ENCODE measurements around the gene AKT1. TPM values are rescaled to one million over a fixed set of nuclear protein-coding genes. Genes with fewer than 3 reads are reported as not detected.

AKT1 gene
- total and polyA plus RNA-seq, 5 experiments from 2014 or later: 8.9 to 95.7 (median 33.4) TPM

DNA sequence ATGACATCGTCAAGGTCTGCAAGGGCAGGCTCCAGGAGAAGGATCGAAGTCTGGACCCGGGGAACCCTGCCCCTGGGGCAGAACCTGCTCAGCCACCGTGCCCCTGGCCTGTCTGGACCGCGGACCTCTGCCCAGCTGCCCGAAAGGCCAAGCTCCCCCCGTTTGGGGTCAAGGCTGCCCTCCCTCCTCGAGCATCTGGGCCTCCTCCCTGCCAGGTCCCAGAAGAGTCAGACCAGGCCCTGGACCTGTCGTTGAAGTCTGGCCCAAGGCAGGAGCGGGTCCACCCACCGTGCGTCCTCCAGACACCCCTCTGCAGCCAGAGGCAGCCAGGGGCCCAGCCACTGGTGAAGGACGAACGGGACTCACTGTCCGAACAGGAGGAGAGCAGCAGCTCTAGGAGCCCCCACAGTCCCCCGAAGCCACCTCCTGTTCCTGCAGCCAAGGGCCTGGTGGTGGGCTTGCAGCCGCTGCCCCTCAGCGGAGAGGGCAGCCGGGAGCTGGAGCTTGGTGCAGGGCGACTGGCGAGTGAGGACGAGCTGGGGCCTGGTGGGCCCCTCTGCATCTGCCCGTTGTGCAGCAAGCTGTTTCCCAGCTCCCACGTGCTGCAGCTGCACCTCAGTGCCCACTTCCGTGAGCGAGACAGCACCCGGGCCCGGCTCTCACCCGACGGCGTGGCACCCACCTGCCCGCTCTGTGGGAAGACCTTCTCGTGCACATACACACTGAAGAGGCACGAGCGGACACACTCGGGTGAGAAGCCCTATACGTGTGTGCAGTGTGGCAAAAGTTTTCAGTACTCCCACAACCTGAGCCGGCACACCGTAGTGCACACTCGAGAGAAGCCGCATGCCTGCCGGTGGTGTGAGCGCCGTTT, 6.2 kb upstream of the AKT1 start:
- no peak for DNase-seq
- no peaks in the 10 kb centered on the region for H3K9me3 Mint-ChIP-seq
- no peaks in the 10 kb centered on the region for H3K36me3 Mint-ChIP-seq
- no peak for ATAC-seq
- peak overlapping the region; percentile 58 to 90 (median 70) for H3K27ac Mint-ChIP-seq
- H3K27me3 Mint-ChIP-seq: no peaks in the 10 kb centered on the region
- H3K4me1 Mint-ChIP-seq: peaks cover 13 to 49% (median 38%) of the 10 kb centered on the region in 4 donors
- H3K4me3 Mint-ChIP-seq: peak overlapping the region; percentile 82 to 92 (median 88)
- POLR2A ChIA-PET: interaction anchor here (0.7 to 2.2 kb wide), 10 partner anchors 9 to 259 kb away, joined by 3 to 14 read pairs (median 6); partner anchors contain the start of gene SIVA1

DNA sequence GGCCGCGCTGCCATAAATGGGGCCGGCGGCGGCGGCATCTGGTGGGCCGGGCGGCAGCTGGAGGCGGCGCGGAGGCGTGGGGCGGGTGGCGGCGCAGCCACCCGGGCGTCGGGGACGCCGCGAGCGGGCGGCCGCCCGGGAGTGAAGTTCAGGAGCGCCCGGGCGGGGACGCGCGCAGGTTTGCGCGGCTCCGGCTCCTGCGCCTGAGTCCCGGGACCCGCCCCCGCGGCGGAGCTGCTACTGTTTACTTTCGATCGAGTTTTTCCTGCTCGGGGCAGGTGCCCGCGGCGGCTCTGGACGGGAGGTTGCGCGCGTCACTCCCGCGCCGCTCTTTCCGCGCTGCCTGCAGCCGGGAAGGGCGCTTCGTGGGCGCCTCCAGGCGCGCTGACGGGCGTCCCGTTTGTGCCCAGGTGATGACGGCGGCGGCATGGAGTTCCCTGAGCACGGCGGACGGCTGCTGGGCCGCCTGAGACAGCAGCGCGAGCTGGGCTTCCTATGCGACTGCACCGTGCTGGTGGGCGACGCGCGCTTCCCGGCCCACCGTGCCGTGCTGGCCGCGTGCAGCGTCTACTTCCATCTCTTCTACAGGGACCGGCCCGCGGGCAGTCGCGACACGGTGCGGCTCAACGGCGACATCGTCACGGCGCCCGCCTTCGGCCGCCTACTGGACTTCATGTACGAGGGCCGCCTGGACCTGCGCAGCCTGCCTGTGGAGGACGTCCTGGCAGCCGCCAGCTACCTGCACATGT, 5.4 kb upstream of the AKT1 start, which contains the start of gene ZBTB42:
ZBTB42 (plus strand) TSS at position 331 of the 749 bp plus-strand sequence; CDS start at position 428, 97 bp downstream.
- Mint-ChIP-seq H3K9me3 (no peaks in the 10 kb centered on the region), H3K4me1 (peaks cover 10 to 49% (median 43%) of the 10 kb centered on the region in 4 donors), H3K27ac (peak within 1 kb of the TSS; percentile 75 to 95 (median 89)), H3K4me3 (peak within 1 kb of the TSS; percentile 82 to 92 (median 88)), H3K36me3 (no peaks in the 10 kb centered on the region), H3K27me3 (no peaks in the 10 kb centered on the region)
- POLR2A ChIA-PET: interaction anchor here (0.6 to 2.2 kb wide), 15 partner anchors 10 to 513 kb away, joined by 3 to 14 read pairs (median 5); partner anchors contain the start of genes PACS2 and SIVA1
- peak in 8 of 10 donors; percentile 52 to 84 (median 65) for DNase-seq
- ATAC-seq: peak; percentile 53 to 61

DNA sequence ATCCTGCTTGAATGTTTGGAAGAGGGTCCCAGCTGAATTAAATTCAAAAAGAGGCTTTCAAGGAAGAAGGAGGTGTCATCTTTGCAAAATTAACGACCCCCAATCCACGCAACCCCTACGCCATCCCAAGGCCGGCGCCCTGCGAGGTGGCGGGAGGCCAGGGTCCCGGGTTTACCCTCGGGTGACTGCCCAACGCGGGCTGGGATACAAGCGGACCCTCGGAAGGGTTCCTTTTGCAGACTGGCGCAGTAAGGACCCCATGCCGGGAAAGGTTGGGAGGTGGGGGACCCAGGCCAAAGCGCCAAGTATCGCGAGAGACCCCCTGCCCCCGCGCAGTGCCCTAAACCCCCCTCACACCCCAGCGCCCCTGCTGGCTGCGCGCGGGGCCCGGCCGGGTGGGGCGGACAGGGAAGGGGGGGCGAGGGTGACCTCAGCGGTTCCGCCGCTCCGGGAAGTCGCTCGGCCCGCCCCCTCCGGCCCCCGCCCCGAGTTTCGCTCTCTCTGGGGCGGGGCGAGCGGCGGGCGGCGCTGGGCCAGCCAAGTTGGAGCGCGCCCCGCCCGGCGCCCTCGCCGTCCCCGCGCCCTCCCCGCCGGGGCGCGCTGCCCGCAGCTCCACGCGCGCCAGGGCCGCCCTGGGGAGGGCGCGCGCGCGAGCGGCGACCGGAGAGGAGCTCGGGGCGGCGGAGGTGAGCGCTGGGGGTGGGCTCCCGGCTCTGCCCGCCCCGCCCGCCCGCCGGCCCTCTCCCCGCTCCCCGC, 4.6 kb upstream of the AKT1 start:
- ATAC-seq (peak; percentile 65), DNase-seq (peak; percentile 60 to 91 (median 72))
- H3K4me3 Mint-ChIP-seq: peak overlapping the region; percentile 31 to 90 (median 75)
- no peaks in the 10 kb centered on the region for H3K36me3 Mint-ChIP-seq
- POLR2A ChIA-PET: interaction anchor here (0.6 to 2.2 kb wide), 14 partner anchors 9 to 514 kb away, joined by 3 to 14 read pairs (median 6); partner anchors contain the start of genes PACS2 and SIVA1
- no peaks in the 10 kb centered on the region for H3K9me3 Mint-ChIP-seq
- H3K27ac Mint-ChIP-seq: peak overlapping the region; percentile 75 to 95 (median 86)
- no peaks in the 10 kb centered on the region for H3K27me3 Mint-ChIP-seq
- H3K4me1 Mint-ChIP-seq: peaks cover 10 to 50% (median 43%) of the 10 kb centered on the region in 4 donors

- H3K4me3 Mint-ChIP-seq: peak overlapping the region; percentile 31 to 90 (median 74)
- peak; percentile 1 to 4 for ATAC-seq
- H3K36me3 Mint-ChIP-seq: no peaks in the 10 kb centered on the region
- DNase-seq: peak in 5 of 10 donors; percentile 26 to 69 (median 37)
- H3K4me1 Mint-ChIP-seq: peaks cover 11 to 52% (median 44%) of the 10 kb centered on the region in 4 donors
- peak overlapping the region; percentile 75 to 95 (median 86) for H3K27ac Mint-ChIP-seq
- POLR2A ChIA-PET: interaction anchor here (2.2 kb wide), 1 partner anchor 31 kb away, joined by 10 read pairs; no protein-coding TSS in a partner anchor
- no peaks in the 10 kb centered on the region for H3K9me3 Mint-ChIP-seq
- no peaks in the 10 kb centered on the region for H3K27me3 Mint-ChIP-seq
These were observed 3.9 kb upstream of the AKT1 start for GRCh38 chr14:104799244-104800014.

DNA sequence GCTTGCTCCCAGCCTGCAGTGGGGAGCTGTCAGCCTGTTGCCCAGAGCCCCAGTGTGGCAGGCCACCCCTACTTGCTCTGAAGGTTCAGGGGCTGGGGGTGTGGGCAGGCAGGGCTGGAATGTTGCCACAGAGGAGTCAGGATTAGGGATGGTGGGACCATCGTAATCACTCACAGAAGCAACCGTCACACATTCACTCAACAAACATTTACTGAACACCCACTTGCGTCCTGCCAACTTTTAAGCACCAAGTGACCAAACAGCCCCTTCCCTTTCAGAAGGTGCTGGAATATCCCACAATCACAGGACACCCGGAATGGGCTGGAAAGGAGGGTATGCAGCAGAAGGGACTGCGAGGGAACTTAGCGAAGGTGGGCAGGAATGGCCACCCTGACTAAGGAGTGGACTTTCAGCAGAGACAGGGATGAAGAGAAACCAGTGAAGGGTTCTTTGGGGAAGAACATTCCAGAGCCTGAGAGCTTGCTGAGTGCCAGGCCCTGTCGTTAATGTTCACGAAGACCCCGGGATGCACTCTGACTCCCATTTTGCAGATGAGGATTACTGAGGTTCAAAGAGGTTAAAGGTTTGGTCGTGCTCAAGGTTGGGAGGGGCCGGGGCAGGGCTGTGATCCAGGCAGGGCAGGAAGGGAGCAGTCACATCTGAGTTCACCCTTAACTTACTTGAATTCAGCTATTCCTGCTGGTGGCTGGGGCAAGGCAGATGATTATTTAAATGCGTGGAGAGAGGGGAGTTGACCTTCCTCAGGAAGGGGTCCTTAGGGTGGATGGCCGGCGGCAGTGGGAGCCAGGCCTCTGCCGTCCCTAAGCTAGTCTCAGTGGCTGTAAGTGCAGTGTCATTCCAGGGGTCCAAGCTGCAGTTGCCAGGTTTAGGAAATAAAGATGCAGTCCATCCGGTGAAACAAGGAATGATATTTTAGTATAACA, 3.0 kb upstream of the AKT1 start:
- ATAC-seq (no peak), DNase-seq (no peak)
- no peaks in the 10 kb centered on the region for H3K36me3 Mint-ChIP-seq
- peak overlapping the region; percentile 75 to 95 (median 86) for H3K27ac Mint-ChIP-seq
- H3K4me1 Mint-ChIP-seq: peaks cover 17 to 56% (median 49%) of the 10 kb centered on the region in 4 donors
- no peaks in the 10 kb centered on the region for H3K27me3 Mint-ChIP-seq
- POLR2A ChIA-PET: no interaction called here
- H3K9me3 Mint-ChIP-seq: no peaks in the 10 kb centered on the region
- H3K4me3 Mint-ChIP-seq: peak overlapping the region; percentile 31 to 90 (median 74)

DNA sequence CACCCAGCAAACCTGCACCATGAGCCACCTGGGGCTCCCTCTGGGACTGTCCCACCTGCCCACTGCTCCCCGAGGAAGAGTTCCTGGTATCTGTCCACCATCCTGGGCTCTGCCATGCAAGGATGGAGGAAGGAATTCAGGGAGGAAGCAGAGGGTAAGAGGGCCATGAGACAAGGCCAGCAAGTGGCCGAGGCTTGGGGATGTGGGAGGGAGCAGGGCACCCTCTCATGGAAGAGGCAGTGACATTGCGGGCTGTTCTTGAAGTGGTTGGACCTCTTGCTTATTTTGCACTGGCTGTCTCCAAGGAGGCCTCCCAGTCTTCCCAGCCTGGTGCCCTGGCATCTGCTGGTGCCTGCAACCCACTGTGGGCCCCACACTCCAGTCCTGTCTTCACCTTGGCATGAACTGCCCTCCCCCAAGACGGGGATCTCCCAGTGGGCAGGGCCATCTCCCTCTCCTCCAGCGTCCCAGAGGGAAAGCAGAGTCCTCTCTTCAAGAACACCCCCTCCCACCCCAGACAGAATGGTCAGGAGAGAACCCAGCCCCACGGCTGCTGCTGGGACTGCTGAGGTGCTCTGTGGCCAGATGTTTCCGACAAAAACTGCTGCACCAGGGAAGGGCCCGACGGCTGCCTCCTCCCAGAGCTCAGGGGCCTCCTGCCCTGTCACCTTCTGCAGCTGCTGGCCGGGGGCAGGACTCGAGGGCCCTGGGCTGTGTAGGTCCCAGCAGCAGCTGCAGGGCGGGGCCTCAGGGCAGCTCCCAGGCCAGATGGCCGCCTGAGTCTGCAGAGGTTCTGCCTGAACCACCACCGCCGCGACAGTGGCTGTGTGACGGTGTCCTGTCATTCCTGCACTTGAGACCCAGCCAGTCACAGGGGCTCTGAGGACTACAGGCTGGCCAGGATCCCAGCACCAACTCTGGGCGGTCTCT, 1.8 kb upstream of the AKT1 start:
- H3K27ac Mint-ChIP-seq: peak overlapping the region in 7 of 10 donors; percentile 14 to 90 (median 49)
- no peaks in the 10 kb centered on the region for H3K27me3 Mint-ChIP-seq
- no peaks in the 10 kb centered on the region for H3K9me3 Mint-ChIP-seq
- ATAC-seq (no peak), DNase-seq (no peak)
- POLR2A ChIA-PET: interaction anchor here (1.5 kb wide), 1 partner anchor 45 kb away, joined by 5 read pairs; the partner anchor contains the start of gene SIVA1
- no peaks in the 10 kb centered on the region for H3K36me3 Mint-ChIP-seq
- peaks cover 16 to 62% (median 56%) of the 10 kb centered on the region in 4 donors for H3K4me1 Mint-ChIP-seq
- H3K4me3 Mint-ChIP-seq: peak overlapping the region in 8 of 10 donors; percentile 19 to 87 (median 74)

DNA sequence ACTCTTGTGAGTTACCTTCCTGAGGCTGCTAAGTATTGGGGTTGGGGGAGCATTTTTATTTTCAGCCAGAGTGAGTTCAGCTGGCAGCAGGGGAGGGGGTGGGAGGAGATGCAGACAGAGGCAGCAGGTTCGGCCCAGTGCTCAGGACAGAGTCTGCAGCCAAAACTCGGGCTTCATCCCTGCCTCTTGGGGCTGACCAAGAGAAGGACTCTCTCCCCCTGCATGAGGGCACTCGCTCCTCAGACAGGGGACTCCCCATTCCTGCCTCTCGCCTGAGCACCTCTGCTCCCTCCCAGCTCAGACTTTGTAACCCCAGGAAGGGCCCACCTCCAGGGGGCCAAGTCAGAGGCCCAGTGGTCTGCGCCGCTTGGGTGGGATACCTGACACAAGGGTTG, 1.1 kb upstream of the AKT1 start:
- no peaks in the 10 kb centered on the region for H3K9me3 Mint-ChIP-seq
- no peak for DNase-seq
- H3K4me3 Mint-ChIP-seq: peak overlapping the region; percentile 64 to 87 (median 74)
- H3K4me1 Mint-ChIP-seq: peaks cover 16 to 55% (median 51%) of the 10 kb centered on the region in 4 donors
- H3K27ac Mint-ChIP-seq: peak overlapping the region; percentile 19 to 93 (median 86)
- ATAC-seq: no peak
- no peaks in the 10 kb centered on the region for H3K36me3 Mint-ChIP-seq
- POLR2A ChIA-PET: interaction anchor here (1.5 kb wide), 1 partner anchor 44 kb away, joined by 5 read pairs; the partner anchor contains the start of gene SIVA1
- no peaks in the 10 kb centered on the region for H3K27me3 Mint-ChIP-seq

- peak in 5 of 10 donors; percentile 30 to 71 (median 54) for DNase-seq
- POLR2A ChIA-PET: interaction anchor here (1.5 kb wide), 1 partner anchor 43 kb away, joined by 5 read pairs; the partner anchor contains the start of gene SIVA1
- Mint-ChIP-seq H3K27me3 (no peaks in the 10 kb centered on the region), H3K4me1 (peaks cover 19 to 56% (median 52%) of the 10 kb centered on the region in 4 donors), H3K36me3 (peaks cover 0 to 3% (median 0%) of the 10 kb centered on the region in 3 donors), H3K9me3 (no peaks in the 10 kb centered on the region), H3K4me3 (peak overlapping the region; percentile 64 to 87 (median 74)), H3K27ac (peak overlapping the region; percentile 19 to 93 (median 86))
- ATAC-seq: peak; percentile 52 to 56
These were observed 486 bp upstream of the AKT1 start for GRCh38 chr14:104795781-104796686.

GRCh38 chr14:104794631-104794992, 936 bp downstream of the AKT1 start:
- H3K4me3 Mint-ChIP-seq: peak overlapping the region; percentile 76 to 93 (median 89)
- ATAC-seq: peak in 1 of 2 donors; percentile 1
- peaks cover 0 to 3% (median 0%) of the 10 kb centered on the region in 3 donors for H3K36me3 Mint-ChIP-seq
- peaks cover 18 to 59% (median 54%) of the 10 kb centered on the region in 4 donors for H3K4me1 Mint-ChIP-seq
- peak overlapping the region; percentile 77 to 92 (median 87) for H3K27ac Mint-ChIP-seq
- no peak for DNase-seq
- POLR2A ChIA-PET: interaction anchor here (0.9 to 1.7 kb wide), 4 partner anchors 8 to 41 kb away, joined by 3 to 7 read pairs (median 5); partner anchors contain the start of gene SIVA1
- no peaks in the 10 kb centered on the region for H3K9me3 Mint-ChIP-seq
- H3K27me3 Mint-ChIP-seq: no peaks in the 10 kb centered on the region

Measured in naive thymus-derived CD8-positive, alpha-beta T cell (primary cell).